ENCODE results near the gene EML4.

DNA sequence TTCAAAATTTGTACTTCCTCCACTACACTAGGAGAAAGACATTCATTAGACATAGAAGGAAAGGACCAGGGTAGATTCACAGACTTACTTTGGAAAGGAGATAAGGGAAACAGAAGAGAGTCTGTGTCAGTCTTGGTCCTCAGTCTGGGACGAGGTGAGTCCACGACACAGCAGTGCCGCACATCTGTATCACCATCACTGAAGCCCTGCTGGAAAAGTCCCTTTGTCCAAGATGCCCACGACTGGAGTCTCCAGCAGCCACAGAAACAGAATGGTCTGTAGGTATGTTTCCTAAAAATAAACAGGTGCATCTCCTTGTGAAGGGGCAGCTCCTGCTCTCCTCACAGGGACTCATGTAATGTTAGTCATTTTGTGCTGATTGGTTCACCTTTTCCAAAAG, 164.4 kb downstream of the EML4 start:
- TF ChIP-seq, protein P1, sequence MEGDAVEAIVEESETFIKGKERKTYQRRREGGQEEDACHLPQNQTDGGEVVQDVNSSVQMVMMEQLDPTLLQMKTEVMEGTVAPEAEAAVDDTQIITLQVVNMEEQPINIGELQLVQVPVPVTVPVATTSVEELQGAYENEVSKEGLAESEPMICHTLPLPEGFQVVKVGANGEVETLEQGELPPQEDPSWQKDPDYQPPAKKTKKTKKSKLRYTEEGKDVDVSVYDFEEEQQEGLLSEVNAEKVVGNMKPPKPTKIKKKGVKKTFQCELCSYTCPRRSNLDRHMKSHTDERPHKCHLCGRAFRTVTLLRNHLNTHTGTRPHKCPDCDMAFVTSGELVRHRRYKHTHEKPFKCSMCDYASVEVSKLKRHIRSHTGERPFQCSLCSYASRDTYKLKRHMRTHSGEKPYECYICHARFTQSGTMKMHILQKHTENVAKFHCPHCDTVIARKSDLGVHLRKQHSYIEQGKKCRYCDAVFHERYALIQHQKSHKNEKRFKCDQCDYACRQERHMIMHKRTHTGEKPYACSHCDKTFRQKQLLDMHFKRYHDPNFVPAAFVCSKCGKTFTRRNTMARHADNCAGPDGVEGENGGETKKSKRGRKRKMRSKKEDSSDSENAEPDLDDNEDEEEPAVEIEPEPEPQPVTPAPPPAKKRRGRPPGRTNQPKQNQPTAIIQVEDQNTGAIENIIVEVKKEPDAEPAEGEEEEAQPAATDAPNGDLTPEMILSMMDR (IDR thresholded peaks at IDR 0.05), result no peak
- TF ChIP-seq POLR2A (IDR thresholded peaks at IDR 0.05), result no peak

Measured in tibial nerve (tissue), 3 donors.